AG10803 (cell line): ENCODE measurements around the gene KIF1B.
A peak's percentile ranks its signal among the peaks of the same experiment; 100 is the strongest.

Source experiments
- DNase-seq: peaks from one replicate; pipeline ENCODE4 v3.0.0; 2010; ENCODE audit warnings: low read depth
- H3K4me3 ChIP-seq: 2 replicates; pipeline ENCODE4 v1.5.1; 2011; ENCODE audit warnings: mild to moderate bottlenecking, low read length, control low read depth
- TF ChIP-seq, protein P1 (sequence below): conservative IDR thresholded peaks from 2 replicates; pipeline ENCODE4 v1.5.1; 2011; ENCODE audit warnings: mild to moderate bottlenecking, low read length, control low read depth, inconsistent platforms

Gene KIF1B

DNA sequence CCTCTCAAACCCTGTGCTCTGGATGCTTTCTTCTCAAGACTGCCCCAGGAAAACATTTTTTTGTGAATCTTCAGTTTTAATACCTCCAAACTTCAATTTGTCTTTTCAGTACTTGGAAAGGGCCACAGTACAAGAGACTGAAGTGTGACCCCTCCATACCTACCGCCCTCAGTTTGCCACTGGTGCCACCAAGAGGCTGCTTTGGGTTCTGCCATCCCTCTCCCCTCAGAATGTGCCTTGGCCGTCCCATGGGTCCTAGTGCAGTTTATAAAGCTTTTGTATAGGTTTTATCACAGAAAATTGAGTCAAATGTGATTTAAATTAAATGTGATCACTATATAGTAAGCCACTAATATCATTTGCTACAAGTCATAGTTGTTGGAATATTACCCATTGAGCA lies 127.7 kb downstream of the KIF1B start:
- DNase-seq, result peak; percentile 46
- no peak overlapping the region for H3K4me3 ChIP-seq
- TF ChIP-seq, protein P1, sequence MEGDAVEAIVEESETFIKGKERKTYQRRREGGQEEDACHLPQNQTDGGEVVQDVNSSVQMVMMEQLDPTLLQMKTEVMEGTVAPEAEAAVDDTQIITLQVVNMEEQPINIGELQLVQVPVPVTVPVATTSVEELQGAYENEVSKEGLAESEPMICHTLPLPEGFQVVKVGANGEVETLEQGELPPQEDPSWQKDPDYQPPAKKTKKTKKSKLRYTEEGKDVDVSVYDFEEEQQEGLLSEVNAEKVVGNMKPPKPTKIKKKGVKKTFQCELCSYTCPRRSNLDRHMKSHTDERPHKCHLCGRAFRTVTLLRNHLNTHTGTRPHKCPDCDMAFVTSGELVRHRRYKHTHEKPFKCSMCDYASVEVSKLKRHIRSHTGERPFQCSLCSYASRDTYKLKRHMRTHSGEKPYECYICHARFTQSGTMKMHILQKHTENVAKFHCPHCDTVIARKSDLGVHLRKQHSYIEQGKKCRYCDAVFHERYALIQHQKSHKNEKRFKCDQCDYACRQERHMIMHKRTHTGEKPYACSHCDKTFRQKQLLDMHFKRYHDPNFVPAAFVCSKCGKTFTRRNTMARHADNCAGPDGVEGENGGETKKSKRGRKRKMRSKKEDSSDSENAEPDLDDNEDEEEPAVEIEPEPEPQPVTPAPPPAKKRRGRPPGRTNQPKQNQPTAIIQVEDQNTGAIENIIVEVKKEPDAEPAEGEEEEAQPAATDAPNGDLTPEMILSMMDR, result peak; percentile 89

DNA sequence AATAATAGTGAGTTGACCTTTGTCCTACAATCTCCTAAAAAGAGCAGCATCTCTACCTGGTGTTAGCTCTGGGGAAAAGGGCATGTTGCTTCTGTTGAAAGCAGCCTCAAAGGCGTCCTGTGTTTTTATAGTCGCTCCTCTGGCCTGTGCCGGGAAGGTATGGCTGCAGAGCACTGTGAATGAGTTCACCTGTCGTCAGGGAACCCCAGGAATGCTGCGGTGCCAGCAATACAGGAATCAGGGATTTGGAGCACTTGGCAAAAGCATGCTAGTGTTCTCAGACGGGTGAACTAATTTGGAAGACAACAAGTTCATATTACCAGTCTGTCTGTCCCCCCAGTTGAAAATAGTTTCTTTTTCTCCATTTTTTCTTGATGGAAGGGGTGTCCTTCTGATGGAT lies 128.2 kb downstream of the KIF1B start:
- TF ChIP-seq, protein P1, result no peak
- H3K4me3 ChIP-seq, result no peak overlapping the region
- no peak for DNase-seq

DNA sequence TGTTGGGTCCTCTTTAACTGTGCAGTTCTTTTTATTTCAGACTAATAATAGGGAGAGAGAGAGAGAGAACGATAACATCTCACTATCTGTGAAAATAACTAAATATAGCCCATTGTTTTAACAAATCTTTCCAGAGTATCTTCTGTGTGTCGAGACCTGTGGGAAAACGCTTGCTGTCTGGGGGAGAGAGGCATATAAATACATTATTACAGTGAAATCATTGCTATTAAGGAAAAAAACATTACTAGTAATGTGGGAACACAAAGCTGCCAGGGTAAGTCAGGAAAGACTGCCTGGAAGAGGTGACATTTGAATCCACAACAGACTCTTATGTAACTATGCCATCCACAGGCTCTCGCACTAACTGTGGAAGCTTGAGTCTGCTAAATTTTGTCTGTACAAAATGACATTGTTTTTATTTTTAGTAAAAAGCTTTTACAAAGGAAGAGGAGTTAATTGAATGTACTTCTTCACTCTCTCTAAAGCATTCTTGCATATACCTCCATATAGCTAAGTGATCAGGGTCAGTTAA lies 128.7 kb downstream of the KIF1B start:
- no peak overlapping the region for H3K4me3 ChIP-seq
- DNase-seq, result no peak
- TF ChIP-seq, protein P1, result no peak

DNA sequence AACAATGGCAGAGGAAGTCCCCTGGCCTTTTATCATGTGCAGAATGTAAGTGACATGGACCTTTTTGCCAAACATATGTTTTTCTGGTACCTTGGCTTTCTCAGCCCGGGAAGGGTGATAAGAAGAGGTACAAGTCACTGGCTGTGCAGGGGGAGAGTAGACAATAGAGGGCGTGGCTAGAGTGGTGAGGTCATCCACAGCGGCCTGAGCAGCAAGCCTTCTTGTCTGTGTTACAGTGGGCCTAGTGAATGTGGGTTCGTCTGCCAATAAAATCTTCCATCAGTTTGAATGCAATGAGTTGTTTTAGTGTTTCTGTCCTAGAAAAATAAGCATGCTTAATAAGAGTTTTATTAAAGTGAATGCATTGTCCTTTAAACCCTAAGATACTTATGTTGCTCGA lies 129.4 kb downstream of the KIF1B start:
- DNase-seq, result peak; percentile 9
- H3K4me3 ChIP-seq, result no peak overlapping the region
- TF ChIP-seq, protein P1, result no peak

DNA sequence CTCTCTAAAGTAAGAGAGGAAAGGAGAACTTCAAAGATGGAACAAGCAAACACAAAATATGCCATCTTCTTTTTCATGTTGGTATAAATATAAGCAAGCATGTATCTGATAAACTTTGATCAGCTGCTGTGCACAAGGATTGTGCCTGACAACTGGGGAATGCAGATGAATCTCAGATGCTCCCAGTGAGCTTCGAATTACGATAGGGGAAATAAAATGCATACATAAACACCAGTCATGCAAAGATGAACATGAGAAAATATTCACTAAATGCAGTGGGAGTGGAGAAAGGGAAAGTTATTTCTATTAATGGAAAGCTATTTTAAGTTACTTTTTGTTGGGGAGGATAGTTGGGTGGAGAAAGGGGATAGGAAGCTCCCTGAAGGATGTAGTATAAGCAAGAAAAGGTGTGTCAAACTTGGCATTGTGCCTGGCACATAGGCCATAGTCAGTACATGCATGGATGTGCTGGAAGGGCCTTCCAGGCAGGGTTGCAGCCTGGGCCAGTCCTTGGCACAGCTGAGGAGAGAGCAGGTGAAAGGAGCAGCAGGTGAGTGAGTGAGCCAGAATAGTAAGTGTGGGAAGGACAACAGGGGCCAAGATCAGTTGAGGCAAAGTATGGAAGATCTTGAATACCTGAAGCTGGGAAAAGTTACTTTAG lies 130.7 kb downstream of the KIF1B start:
- TF ChIP-seq, protein P1, result no peak
- no peak overlapping the region for H3K4me3 ChIP-seq
- DNase-seq, result no peak

DNA sequence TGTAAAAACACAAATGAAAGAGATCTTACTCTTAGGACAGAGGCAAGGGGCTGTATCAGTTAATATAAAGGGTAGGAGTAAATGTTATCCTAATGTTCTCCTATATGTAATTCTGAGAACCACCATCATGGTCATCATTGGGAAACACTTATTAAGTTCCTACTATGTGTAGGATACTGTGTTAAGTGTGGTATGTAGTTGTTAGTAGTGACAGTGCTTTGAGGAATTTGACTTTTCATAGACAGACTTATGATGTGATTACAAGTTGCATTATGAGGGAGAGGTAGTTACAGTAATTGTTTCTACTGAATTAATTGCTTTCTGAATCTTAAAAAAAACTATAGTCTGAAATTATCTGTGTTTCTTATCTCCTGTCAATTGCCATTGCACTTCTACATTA lies 136.7 kb downstream of the KIF1B start:
- DNase-seq, result no peak
- TF ChIP-seq, protein P1, result no peak

DNA sequence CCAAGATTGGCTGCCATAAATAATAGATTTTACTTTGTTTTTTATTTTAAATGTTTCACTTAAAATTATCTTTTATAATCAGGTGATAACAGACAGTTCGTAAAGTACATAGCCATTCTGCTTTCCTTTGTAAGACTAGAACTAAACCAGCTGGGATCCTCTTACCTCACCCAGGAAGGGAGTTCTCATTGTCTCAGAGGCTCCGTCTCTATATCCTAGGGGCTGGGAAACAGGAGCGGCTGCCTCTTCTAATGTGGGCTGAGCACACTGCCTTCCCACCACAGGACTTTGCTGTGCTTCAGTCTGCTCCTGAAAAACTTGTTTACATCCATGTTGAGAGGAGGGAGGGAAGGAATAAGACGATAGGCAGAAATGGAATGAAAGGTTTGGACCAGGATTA lies 142.9 kb downstream of the KIF1B start:
- TF ChIP-seq, protein P1, result no peak
- H3K4me3 ChIP-seq, result no peak overlapping the region
- DNase-seq, result no peak

More for the DNA sequence above, 136.7 kb downstream of the KIF1B start:
- no peak overlapping the region for H3K4me3 ChIP-seq
